Nephron (organoid): Measurements from ENCODE around the gene LRRC57.

Experiments used
- H3K27ac Mint-ChIP-seq, 3 experiments: 2 replicates each; pipeline ENCODE4 v1.8.0; 2020; ENCODE audit warnings: mixed read lengths in 3 of 3, mild to moderate bottlenecking in 2 of 3, moderate library complexity in 1 of 3
- H3K27me3 Mint-ChIP-seq: 2 replicates; pipeline ENCODE4 v1.8.0; 2021; ENCODE audit warnings: low read depth, mild to moderate bottlenecking, moderate library complexity, mixed read lengths
- H3K36me3 Mint-ChIP-seq: 2 replicates; pipeline ENCODE4 v1.8.0; 2020; ENCODE audit warnings: low read depth, mixed read lengths
- H3K4me1 Mint-ChIP-seq: 2 replicates; pipeline ENCODE4 v1.8.0; 2020; ENCODE audit warnings: mixed read lengths
- H3K4me3 Mint-ChIP-seq, 3 experiments: 2 replicates each; pipeline ENCODE4 v1.8.0; 2020; ENCODE audit warnings: mild to moderate bottlenecking in 3 of 3, mixed read lengths in 3 of 3, moderate library complexity in 2 of 3
- H3K9me3 Mint-ChIP-seq: 2 replicates; pipeline ENCODE4 v1.8.0; 2020; ENCODE audit warnings: mixed read lengths
- TF ChIP-seq, protein P1 (sequence below), 3 experiments: fragments of 200-600 bp; sonication (generic); IDR thresholded peaks; one replicate each; pipeline ENCODE4 v1.5.0; 2021; ENCODE audit warnings: antibody characterized with exemption in 3 of 3; ENCODE audit not compliant: unreplicated experiment in 3 of 3

The LRRC57 gene

DNA sequence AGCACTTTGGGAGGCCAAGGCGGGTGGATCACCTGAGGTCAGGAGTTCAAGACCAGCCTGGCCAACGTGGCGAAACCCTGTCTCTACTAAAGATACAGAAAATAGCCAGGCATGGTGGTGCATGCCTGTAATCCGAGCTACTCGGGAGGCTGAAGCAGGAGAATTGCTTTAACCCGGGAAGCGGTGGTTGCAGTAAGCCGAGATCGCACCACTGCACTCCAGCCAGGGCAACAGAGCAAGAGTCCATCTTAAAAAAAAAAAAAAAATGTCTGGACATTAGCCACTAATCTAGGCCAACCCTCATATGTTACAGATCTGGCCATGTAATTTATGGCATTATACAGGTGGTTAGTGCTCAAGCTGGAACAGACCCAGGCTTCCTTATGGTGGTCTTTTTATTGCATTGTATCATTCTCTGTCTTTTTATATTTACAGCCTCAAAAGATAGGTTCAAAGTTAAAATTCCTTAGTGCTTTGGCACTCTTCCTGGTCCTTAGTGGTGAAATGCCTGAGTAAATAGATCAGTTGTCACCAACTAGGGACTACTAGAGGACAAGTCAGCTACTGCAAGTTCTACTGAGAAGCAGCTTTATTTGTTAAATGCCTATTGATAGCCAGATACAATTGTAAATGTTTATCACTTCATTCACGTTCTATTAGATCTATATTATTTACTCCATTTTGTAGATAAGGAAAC, 42.8 kb upstream of the LRRC57 start:
- Mint-ChIP-seq H3K9me3 (no peaks in the 10 kb centered on the region), H3K27ac (no peak overlapping the region), H3K4me1 (peaks cover 36% of the 10 kb centered on the region), H3K27me3 (no peaks in the 10 kb centered on the region), H3K4me3 (no peak overlapping the region), H3K36me3 (peaks cover 17% of the 10 kb centered on the region)
- TF ChIP-seq, protein P1, sequence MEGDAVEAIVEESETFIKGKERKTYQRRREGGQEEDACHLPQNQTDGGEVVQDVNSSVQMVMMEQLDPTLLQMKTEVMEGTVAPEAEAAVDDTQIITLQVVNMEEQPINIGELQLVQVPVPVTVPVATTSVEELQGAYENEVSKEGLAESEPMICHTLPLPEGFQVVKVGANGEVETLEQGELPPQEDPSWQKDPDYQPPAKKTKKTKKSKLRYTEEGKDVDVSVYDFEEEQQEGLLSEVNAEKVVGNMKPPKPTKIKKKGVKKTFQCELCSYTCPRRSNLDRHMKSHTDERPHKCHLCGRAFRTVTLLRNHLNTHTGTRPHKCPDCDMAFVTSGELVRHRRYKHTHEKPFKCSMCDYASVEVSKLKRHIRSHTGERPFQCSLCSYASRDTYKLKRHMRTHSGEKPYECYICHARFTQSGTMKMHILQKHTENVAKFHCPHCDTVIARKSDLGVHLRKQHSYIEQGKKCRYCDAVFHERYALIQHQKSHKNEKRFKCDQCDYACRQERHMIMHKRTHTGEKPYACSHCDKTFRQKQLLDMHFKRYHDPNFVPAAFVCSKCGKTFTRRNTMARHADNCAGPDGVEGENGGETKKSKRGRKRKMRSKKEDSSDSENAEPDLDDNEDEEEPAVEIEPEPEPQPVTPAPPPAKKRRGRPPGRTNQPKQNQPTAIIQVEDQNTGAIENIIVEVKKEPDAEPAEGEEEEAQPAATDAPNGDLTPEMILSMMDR (IDR thresholded peaks at IDR 0.05; ENCODE audit: unreplicated experiment in 3 of 3), result peak; percentile 28 to 38 (median 34)

DNA sequence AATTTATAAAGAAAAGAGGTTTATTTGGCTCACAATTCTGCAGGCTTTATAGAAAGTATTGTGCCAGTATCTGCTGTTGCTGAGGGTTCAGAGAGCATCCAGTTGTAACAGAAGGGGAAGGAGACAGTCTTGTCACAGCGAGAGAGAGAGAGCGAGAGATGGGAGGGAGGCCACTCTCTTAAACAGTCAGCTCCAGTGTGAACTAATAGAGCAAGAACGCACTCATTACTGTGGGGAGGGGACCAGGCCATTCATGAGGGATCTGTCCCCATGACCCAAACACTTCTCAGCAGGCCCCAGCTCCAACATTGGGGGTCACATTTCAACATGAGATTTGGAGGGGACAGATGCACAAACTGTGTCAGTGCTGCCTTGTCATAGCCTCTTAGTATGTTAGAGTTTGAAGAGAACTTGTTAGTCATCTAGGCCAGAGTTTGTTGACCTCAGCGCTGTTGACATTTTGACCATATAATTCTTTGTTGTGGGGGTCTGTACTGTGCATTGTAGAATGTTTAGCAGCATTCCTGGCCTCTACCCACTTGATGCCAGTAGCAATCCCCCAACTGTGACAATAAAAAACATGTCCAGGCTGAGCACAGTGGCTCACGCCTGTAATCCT, 42.1 kb upstream of the LRRC57 start:
- H3K27me3 Mint-ChIP-seq, result no peaks in the 10 kb centered on the region
- no peak overlapping the region for H3K4me3 Mint-ChIP-seq
- H3K9me3 Mint-ChIP-seq, result no peaks in the 10 kb centered on the region
- peaks cover 30% of the 10 kb centered on the region for H3K4me1 Mint-ChIP-seq
- peaks cover 20% of the 10 kb centered on the region for H3K36me3 Mint-ChIP-seq
- H3K27ac Mint-ChIP-seq, result no peak overlapping the region
- TF ChIP-seq, protein P1 (IDR thresholded peaks at IDR 0.05; ENCODE audit: unreplicated experiment in 3 of 3), result no peak

DNA sequence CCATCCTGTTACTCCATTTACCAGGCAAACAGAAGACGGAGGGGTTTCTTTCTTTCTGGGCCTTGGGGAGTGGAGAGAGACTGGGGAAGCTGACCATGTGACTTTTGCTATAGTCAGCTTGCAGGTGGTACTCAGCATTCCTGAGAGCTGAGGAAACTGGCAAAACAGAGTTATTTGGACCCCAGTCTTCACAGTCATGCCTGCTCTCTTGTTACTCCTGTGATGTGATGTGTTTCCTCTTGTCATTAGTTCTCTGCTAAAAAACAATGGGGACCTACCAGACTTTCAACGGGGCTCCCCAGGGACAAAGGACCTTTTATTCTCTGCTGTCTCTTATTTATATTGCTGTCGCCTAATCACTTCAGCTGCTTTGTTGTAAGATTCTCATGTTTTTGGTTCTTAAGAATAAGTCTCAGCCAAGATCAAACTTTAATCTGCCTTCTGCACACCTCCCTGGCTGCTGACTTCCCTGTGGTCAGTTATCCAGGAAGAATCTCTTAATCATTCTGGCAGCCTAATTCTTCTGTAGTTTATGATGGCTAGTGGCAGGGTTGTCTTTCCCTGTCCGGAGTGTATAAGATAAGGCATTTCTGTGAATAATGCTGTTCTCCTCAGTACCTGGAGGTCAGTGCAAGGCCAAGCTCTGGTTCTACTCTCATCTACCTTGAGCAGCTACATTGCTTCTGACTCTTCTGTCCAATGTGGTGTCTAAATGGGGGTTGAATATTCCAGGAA, 35.6 kb upstream of the LRRC57 start:
- peaks cover 11% of the 10 kb centered on the region for H3K36me3 Mint-ChIP-seq
- no peaks in the 10 kb centered on the region for H3K9me3 Mint-ChIP-seq
- peaks cover 45% of the 10 kb centered on the region for H3K4me1 Mint-ChIP-seq

DNA sequence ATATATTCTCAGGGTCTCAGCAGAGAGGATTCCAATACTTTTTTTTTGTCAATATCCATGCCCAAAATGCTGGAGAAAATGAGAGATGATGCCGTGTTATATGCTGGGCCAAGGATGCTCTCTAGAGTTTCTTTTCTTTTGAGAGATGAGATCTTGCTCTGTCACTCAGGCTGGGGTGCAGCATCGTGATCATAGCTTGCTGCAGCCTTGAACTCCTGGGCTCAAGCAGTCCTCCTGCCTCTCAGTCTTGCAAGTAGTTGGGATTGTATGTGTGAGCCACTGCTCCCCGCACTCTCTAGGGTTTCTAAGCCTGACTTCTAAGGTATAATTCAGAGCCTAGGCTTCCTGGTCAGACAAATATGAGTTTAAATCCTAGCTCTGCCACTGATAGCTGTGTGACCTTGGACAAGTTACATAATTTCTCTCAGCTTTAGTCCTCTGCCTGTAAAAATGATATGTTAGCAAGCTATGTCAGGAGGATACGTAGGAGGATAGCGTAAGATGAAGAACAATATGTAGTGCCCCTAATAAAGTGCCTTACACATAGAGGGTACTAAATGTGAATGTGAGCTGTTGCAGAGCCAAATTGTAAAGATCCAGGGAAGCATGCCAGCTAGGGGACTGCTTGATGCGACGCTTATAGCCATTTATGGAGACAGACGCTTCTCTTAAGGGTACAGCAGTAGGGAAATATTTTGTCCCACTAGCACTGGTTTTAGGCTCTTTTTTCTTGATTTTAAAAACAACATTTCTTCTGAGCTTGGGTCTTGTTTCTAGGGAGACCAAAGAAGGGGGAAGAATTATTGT, 34.2 kb upstream of the LRRC57 start:
- H3K36me3 Mint-ChIP-seq, result peaks cover 4% of the 10 kb centered on the region
- no peaks in the 10 kb centered on the region for H3K9me3 Mint-ChIP-seq
- H3K27ac Mint-ChIP-seq, result peak overlapping the region in 2 of 3 experiments; percentile 42 to 55
- TF ChIP-seq, protein P1 (IDR thresholded peaks at IDR 0.05; ENCODE audit: unreplicated experiment in 3 of 3), result no peak
- H3K4me3 Mint-ChIP-seq, result peak overlapping the region in 2 of 3 experiments; percentile 18 to 55
- peaks cover 21% of the 10 kb centered on the region for H3K27me3 Mint-ChIP-seq
- H3K4me1 Mint-ChIP-seq, result peaks cover 58% of the 10 kb centered on the region

More for the DNA sequence above, 35.6 kb upstream of the LRRC57 start:
- H3K27me3 Mint-ChIP-seq, result peaks cover 17% of the 10 kb centered on the region
- H3K4me3 Mint-ChIP-seq, result no peak overlapping the region
- peak overlapping the region in 2 of 3 experiments; percentile 6 to 7 for H3K27ac Mint-ChIP-seq
- TF ChIP-seq, protein P1 (IDR thresholded peaks at IDR 0.05; ENCODE audit: unreplicated experiment in 3 of 3), result no peak

DNA sequence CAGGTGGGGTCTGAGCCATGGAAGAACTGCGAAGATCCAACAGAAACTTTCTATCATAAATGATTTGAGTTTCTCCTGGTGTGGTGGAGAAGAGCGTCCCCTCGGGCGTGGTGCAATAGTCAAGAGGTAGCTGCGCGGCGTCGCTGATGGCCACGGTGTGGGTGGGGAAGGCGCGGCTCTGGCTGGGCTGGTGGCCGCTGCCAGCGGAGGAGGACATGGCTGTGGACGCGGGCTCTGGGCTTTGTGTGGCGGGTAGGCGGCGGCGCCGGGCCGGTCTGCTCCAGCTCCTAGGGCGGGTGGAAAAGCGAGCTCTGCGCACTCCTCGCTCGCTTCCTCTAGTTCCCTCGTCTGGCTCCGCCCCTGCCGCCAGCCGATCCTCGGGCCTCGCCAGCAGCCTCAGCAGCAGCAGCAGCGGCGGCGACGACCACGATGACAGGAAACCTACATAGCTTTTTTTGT, 32.7 kb upstream of the LRRC57 start:
- peaks cover 71% of the 10 kb centered on the region for H3K4me1 Mint-ChIP-seq
- peak overlapping the region; percentile 80 to 83 (median 82) for H3K4me3 Mint-ChIP-seq
- peaks cover 28% of the 10 kb centered on the region for H3K27me3 Mint-ChIP-seq
- TF ChIP-seq, protein P1 (IDR thresholded peaks at IDR 0.05; ENCODE audit: unreplicated experiment in 3 of 3), result no peak
- peaks cover 3% of the 10 kb centered on the region for H3K36me3 Mint-ChIP-seq
- peak overlapping the region in 2 of 3 experiments; percentile 15 to 27 for H3K27ac Mint-ChIP-seq
- H3K9me3 Mint-ChIP-seq, result no peaks in the 10 kb centered on the region
